HG03432 (cell line): ENCODE measurements around the gene ARHGEF7.
A peak's percentile ranks its signal among the peaks of the same experiment; 100 is the strongest.

ENCODE experiments used
- ATAC-seq: cut with Tn5 transposase; IDR thresholded peaks from one replicate; pipeline ENCODE4 v1.9.1; 2021; ENCODE audit warnings: mild to moderate bottlenecking, moderate library complexity; ENCODE audit not compliant: unreplicated experiment

The ARHGEF7 gene

GRCh38 chr13:111099290-111099689, 15.8 kb upstream of the ARHGEF7 start:
- no peak for ATAC-seq

GRCh38 chr13:111110054-111110453, 5.1 kb upstream of the ARHGEF7 start:
- no peak for ATAC-seq

DNA sequence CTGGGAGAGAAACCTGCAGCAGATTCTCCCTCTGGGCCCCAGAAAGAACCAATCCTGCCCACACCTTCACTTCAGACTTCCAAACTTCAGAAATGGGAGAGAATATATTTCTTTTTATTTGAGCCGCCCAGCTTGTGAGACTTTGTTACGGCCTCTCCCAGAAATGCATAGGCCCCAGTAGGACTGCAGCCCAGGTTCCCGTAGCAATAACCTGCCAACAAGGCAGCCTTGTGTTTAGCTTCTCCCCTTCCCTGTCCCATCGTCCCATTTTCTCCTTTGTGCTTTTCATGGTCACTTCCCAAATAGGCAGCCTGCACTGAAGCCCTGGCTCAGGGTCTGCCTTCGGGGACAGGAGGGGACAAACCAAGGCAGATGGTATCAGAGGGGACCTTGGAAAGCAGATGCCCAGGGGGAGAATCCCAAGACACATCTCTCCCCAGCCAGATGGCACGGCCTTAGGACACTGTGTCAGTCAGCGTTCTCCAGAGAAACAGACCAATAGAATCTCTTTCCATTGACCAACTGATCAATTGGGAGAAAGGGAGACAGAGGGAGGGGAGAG, 3.7 kb upstream of the ARHGEF7 start:
- ATAC-seq = no peak

- no peak for ATAC-seq
Observed at GRCh38 chr13:111112196-111112595, 2.9 kb upstream of the ARHGEF7 start.

- ATAC-seq = peak; percentile 35
Observed at GRCh38 chr13:111114362-111115060, 599 bp upstream of the ARHGEF7 start.

- peak; percentile 21 for ATAC-seq
Observed at GRCh38 chr13:111115965-111116521, 933 bp downstream of the ARHGEF7 start.

DNA sequence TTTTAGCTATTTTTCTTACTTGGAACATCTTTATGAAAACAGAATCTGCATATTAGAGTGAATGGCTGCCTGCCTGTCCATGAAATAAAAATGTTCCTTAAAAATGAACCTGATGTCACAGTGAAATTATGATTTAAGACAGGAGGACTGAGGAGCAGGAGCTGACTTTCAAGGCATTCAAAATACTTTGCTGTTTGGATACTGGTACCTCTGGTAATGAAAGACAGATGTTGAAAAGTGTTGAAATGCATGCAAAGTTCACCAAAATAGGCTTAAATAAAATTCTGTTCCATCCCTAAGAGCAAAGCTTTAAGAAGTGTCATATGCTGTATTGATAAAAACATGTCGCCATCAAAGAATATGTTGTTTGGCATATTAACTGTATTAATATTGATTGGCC, 1.7 kb downstream of the ARHGEF7 start:
- no peak for ATAC-seq

GRCh38 chr13:111117289-111117688, 2.2 kb downstream of the ARHGEF7 start:
- ATAC-seq = no peak

- no peak for ATAC-seq
Observed at GRCh38 chr13:111117961-111118360, 2.9 kb downstream of the ARHGEF7 start.

GRCh38 chr13:111118898-111119607, 3.9 kb downstream of the ARHGEF7 start:
- ATAC-seq = no peak

- ATAC-seq = no peak
Observed at GRCh38 chr13:111119966-111120365, 4.9 kb downstream of the ARHGEF7 start.

GRCh38 chr13:111120422-111120821, 5.3 kb downstream of the ARHGEF7 start:
- ATAC-seq = no peak

GRCh38 chr13:111120913-111121312, 5.8 kb downstream of the ARHGEF7 start:
- no peak for ATAC-seq

DNA sequence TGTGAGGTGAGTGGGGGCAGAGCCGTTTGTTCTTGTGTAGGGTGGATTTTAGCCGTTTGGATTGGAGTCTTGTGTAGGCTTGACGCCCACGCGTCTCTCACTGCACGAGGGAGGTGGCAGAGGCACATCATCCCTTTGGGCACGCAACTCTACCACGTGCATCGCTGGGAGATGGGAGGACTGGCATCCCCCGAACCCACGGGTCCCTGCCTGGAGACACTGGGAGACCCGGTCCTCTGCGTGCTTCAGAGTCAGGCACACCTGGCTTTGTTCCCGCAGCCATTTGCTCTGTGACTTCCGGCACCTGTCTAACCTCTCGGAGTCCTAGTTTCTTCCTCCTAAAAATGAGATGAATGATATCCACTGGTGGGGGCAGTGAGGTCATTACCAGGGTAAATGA, 6.4 kb downstream of the ARHGEF7 start:
- ATAC-seq = no peak

- no peak for ATAC-seq
Observed at GRCh38 chr13:111122056-111122455, 6.9 kb downstream of the ARHGEF7 start.

GRCh38 chr13:111122631-111123030, 7.5 kb downstream of the ARHGEF7 start:
- no peak for ATAC-seq

DNA sequence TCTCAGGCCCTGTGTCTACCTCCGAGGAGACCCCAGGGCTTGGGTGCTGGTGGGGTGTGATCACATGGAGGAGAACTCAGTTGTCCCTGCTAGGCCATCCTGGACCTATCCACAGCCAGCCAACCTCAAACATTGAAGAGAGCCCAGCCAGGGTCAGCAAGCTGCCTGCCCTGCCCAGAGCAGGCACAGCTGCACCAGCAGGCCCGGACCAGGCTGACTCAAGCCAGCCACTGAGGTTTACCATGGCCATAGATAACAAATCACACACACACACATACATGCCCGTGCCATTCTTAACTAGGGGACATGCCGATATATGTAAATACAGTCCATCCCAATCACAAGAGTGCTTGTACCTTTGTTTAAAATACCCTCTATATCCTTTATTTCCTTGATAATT, 8.1 kb downstream of the ARHGEF7 start:
- no peak for ATAC-seq

- no peak for ATAC-seq
Observed at GRCh38 chr13:111123649-111124048, 8.5 kb downstream of the ARHGEF7 start.

DNA sequence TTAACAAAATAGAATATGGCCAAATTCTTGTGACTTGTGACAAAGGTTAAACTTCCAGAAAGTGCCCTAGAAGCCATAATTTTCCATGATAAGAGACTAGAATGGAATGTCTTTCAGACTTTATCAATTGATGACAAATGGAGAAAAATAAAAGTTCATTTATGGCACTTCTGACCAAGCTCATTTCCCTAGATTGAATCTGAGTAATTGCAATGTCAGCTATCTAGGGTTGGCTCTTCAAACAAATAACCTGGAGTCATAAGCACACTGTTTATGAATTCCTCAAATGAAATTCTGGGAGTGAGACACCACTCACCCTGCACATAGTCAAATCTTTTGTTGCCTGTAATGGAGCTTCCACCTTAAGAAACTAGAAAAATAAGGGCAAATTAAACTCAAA, 11.4 kb downstream of the ARHGEF7 start:
- ATAC-seq = no peak

DNA sequence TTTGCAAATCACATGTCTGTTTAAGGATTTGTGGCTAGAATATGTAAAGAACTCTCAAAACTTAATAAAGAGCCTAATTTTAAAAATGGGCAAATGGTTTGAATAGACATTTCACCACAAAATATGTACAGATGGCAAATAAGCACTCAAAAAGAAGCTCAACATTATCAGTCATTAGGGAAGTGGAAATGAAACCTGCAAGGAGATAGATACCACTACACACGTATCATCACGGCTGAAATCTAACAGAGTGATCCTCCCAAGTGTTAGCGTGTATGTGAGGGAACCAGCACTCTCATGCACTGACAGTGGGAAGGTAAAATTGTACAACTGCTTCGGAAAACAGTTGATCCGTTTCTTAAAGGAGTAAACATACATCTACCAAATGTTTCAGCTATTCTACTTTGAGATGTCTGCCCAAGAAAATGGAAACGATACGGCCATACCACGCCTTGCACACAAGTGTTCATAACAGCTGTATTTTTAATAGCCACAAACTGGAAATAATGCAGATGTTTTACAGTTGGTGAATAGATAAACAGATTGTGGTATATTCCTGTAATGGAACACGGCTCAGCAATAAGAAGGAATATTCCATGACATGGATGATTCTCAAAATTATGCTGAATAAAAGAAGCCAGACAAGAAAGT, 14.5 kb downstream of the ARHGEF7 start:
- ATAC-seq = peak; percentile 100

GRCh38 chr13:111130116-111130508, 15.0 kb downstream of the ARHGEF7 start:
- ATAC-seq = no peak
